ENCODE measurements around the gene TCP11L2. TPM values are rescaled to one million over a fixed set of nuclear protein-coding genes. Genes with fewer than 3 reads are reported as not detected.

The TCP11L2 gene
- total and polyA plus RNA-seq, 9 of the 15 experiments (the other 6 are each of a cell fraction or from before 2014, with no cell fraction given) = 0.39 to 4.5 (median 1.3) TPM

GRCh38 chr12:106357549-106358395 is 55.2 kb downstream of the TCP11L2 start, which contains the start of gene POLR3B (continued):
- peak; percentile 92 for TF ChIP-seq C11orf30 (IDR thresholded peaks at IDR 0.05; ENCODE audit: low read depth)
- TF ChIP-seq MYNN (IDR thresholded peaks at IDR 0.05) = 0 out of 2 replicates have a peak, but pooled peaks have one; percentile 62
- TF ChIP-seq MYNN (CRISPR knock-in tag; IDR thresholded peaks at IDR 0.05) = no peak
- TF ChIP-seq ZBTB26 (CRISPR knock-in tag; IDR thresholded peaks at IDR 0.05) = peak; percentile 85; the same call in 1 of the 2 replicates
- no peak for TF ChIP-seq ADNP (tag; IDR thresholded peaks at IDR 0.05)
- no peak for TF ChIP-seq ZNF347 (CRISPR knock-in tag; IDR thresholded peaks at IDR 0.05; ENCODE audit: low read depth)
- peak; percentile 80 for TF ChIP-seq HCFC1 (IDR thresholded peaks at IDR 0.05; ENCODE audit: low read depth, low read length)
- TF ChIP-seq SREBF1 (IDR thresholded peaks at IDR 0.05; ENCODE audit: borderline replicate concordance, low read depth, low read length) = no peak
- TF ChIP-seq CREB3 (tag; conservative IDR thresholded peaks at IDR 0.05; ENCODE audit: low read depth) = no peak
- TF ChIP-seq ZBED1 (IDR thresholded peaks at IDR 0.05) = no peak
- no peak for TF ChIP-seq ZNF586 (CRISPR knock-in tag; conservative IDR thresholded peaks at IDR 0.05)
- TF ChIP-seq ZNF696 (CRISPR knock-in tag; conservative IDR thresholded peaks at IDR 0.05) = no peak
- TF ChIP-seq BMI1 (IDR thresholded peaks at IDR 0.05; ENCODE audit: low read length) = no peak
- TF ChIP-seq ESRRA (IDR thresholded peaks at IDR 0.05; ENCODE audit: borderline replicate concordance, low read depth) = peak; percentile 94
- no peak for TF ChIP-seq HDGF (IDR thresholded peaks at IDR 0.05)
- peak; percentile 82 for TF ChIP-seq MAX (CRISPR knock-in tag; IDR thresholded peaks at IDR 0.05)
- no peak for TF ChIP-seq ZBTB8A (IDR thresholded peaks at IDR 0.05; ENCODE audit: partially characterized antibody)
- peak; percentile 89 for TF ChIP-seq ELF4 (CRISPR knock-in tag; IDR thresholded peaks at IDR 0.05)
- TF ChIP-seq GABPA (tag; conservative IDR thresholded peaks at IDR 0.05; ENCODE audit: low read depth) = peak; percentile 95
- peak; percentile 89 for TF ChIP-seq MYC (IDR thresholded peaks at IDR 0.05; ENCODE audit: low read depth, low read length)
- TF ChIP-seq MYC (CRISPR knock-in tag; IDR thresholded peaks at IDR 0.05; ENCODE audit: borderline replicate concordance, low read depth) = peak; percentile 92
- no peak for TF ChIP-seq ZNF282 (CRISPR knock-in tag; IDR thresholded peaks at IDR 0.05)
- 0 out of 2 replicates have a peak, but pooled peaks have one; percentile 40 for TF ChIP-seq ZNF239 (CRISPR knock-in tag; IDR thresholded peaks at IDR 0.05)
- TF ChIP-seq NFXL1 (CRISPR knock-in tag; IDR thresholded peaks at IDR 0.05) = no peak
- no peak for TF ChIP-seq RAD51 (IDR thresholded peaks at IDR 0.05; ENCODE audit: borderline replicate concordance, low read depth)
- TF ChIP-seq ZBTB43 (CRISPR knock-in tag; IDR thresholded peaks at IDR 0.05) = 0 out of 2 replicates have a peak, but pooled peaks have one; percentile 37
